ENCODE results near the gene NVL. TPM values are rescaled to one million over a fixed set of nuclear protein-coding genes. Genes with fewer than 3 reads are reported as not detected.
A peak's percentile ranks its signal among the peaks of the same experiment; 100 is the strongest.

Gene NVL
- total RNA-seq, 1 donor from 2014 or later, result 39.4 TPM

- TF ChIP-seq CTCF (IDR thresholded peaks at IDR 0.05; ENCODE audit: unreplicated experiment), result no peak
- Mint-ChIP-seq H3K27ac (peak overlapping the region; percentile 31), H3K36me3 (no peaks in the 10 kb centered on the region), H3K9me3 (no peaks in the 10 kb centered on the region), H3K27me3 (ENCODE audit: low read depth) (no peaks in the 10 kb centered on the region), H3K4me3 (no peak overlapping the region), H3K4me1 (peaks cover 37% of the 10 kb centered on the region)
- DNase-seq (ENCODE audit: low spot score in 2 of 2, unreplicated experiment in 2 of 2), result no peak
These were observed 110.3 kb downstream of the NVL start for GRCh38 chr1:224219612-224220059.

GRCh38 chr1:224219011-224219611 is 110.9 kb downstream of the NVL start:
- H3K4me1 Mint-ChIP-seq, result peaks cover 34% of the 10 kb centered on the region
- TF ChIP-seq CTCF (IDR thresholded peaks at IDR 0.05; ENCODE audit: unreplicated experiment), result no peak
- H3K27ac Mint-ChIP-seq, result peak overlapping the region; percentile 92
- no peak for DNase-seq (ENCODE audit: low spot score in 2 of 2, unreplicated experiment in 2 of 2)
- no peaks in the 10 kb centered on the region for H3K9me3 Mint-ChIP-seq
- no peak overlapping the region for H3K4me3 Mint-ChIP-seq
- H3K36me3 Mint-ChIP-seq, result no peaks in the 10 kb centered on the region
- no peaks in the 10 kb centered on the region for H3K27me3 Mint-ChIP-seq (ENCODE audit: low read depth)

GRCh38 chr1:224217655-224218623 is 112.0 kb downstream of the NVL start:
- peak overlapping the region; percentile 92 for H3K27ac Mint-ChIP-seq
- no peak for DNase-seq (ENCODE audit: low spot score in 2 of 2, unreplicated experiment in 2 of 2)
- TF ChIP-seq CTCF (IDR thresholded peaks at IDR 0.05; ENCODE audit: unreplicated experiment), result no peak
- no peaks in the 10 kb centered on the region for H3K27me3 Mint-ChIP-seq (ENCODE audit: low read depth)
- H3K9me3 Mint-ChIP-seq, result no peaks in the 10 kb centered on the region
- H3K36me3 Mint-ChIP-seq, result no peaks in the 10 kb centered on the region
- H3K4me1 Mint-ChIP-seq, result peaks cover 34% of the 10 kb centered on the region
- H3K4me3 Mint-ChIP-seq, result no peak overlapping the region

- H3K27me3 Mint-ChIP-seq (ENCODE audit: low read depth), result no peaks in the 10 kb centered on the region
- DNase-seq (ENCODE audit: low spot score in 2 of 2, unreplicated experiment in 2 of 2), result no peak
- H3K4me3 Mint-ChIP-seq, result no peak overlapping the region
- H3K27ac Mint-ChIP-seq, result no peak overlapping the region
- no peak for TF ChIP-seq CTCF (IDR thresholded peaks at IDR 0.05; ENCODE audit: unreplicated experiment)
- H3K4me1 Mint-ChIP-seq, result peaks cover 49% of the 10 kb centered on the region
- H3K9me3 Mint-ChIP-seq, result no peaks in the 10 kb centered on the region
- H3K36me3 Mint-ChIP-seq, result no peaks in the 10 kb centered on the region
These were observed 113.6 kb downstream of the NVL start for GRCh38 chr1:224216382-224216781.

- Mint-ChIP-seq H3K4me3 (no peak overlapping the region), H3K27ac (peak overlapping the region; percentile 86), H3K27me3 (ENCODE audit: low read depth) (no peaks in the 10 kb centered on the region), H3K4me1 (peaks cover 40% of the 10 kb centered on the region), H3K36me3 (no peaks in the 10 kb centered on the region), H3K9me3 (no peaks in the 10 kb centered on the region)
- no peak for DNase-seq (ENCODE audit: low spot score in 2 of 2, unreplicated experiment in 2 of 2)
- no peak for TF ChIP-seq CTCF (IDR thresholded peaks at IDR 0.05; ENCODE audit: unreplicated experiment)
These were observed 116.4 kb downstream of the NVL start for GRCh38 chr1:224213438-224214119.
